K562 (cell line): ENCODE results near the gene YIF1A. TPM values are rescaled to one million over a fixed set of nuclear protein-coding genes. Genes with fewer than 3 reads are reported as not detected.

Source experiments
- ATAC-seq: fragments of 200-7000 bp; cut with Tn5 transposase; 3 replicates; pipeline ENCODE4 v1.9.1; 2020; ENCODE audit warnings: moderate library complexity
- BruUV-seq: library from RNA; stranded (reverse); fragments of 400-500 nt; replicated peaks from 2 replicates; lab custom pipeline; 2021; lab: Mats Ljungman, UMichigan
- CTCF ChIA-PET: fragments of 300-600 bp; formaldehyde crosslinking; extraction: SDS; loops from one replicate; lab custom pipeline; 2021; ENCODE audit warnings: low intra/inter-chr PET ratio; lab: Yijun Ruan, JAX
- POLR2A ChIA-PET: fragments of 300-600, 350-650 bp; sonication (Branson Sonifier 250); formaldehyde crosslinking; extraction: SDS; loops from one replicate; lab custom pipeline; 2021; ENCODE audit warnings: antibody characterized with exemption, inconsistent platforms; lab: Yijun Ruan, JAX
- DNase-seq, 4 experiments: peaks; one replicate each; pipeline versions ENCODE4 v3.0.0 to v3.0.0-alpha.2; 2011 to 2018; ENCODE audit warnings: low spot score in 3 of 4, mixed read lengths in 3 of 4; ENCODE audit errors: extremely low read depth in 1 of 4
- FAIRE-seq: peaks from 2 replicates; lab custom pipeline; 2011; peaks lifted over from hg19 to GRCh38; lab: Jason Lieb, UNC
- H2AFZ ChIP-seq: 2 replicates; pipeline ENCODE4 v1.6.0; 2011; ENCODE audit warnings: low read depth, low read length, control low read depth, inconsistent platforms
- H3K27ac ChIP-seq: fragments of 200-600 bp; 3 replicates; pipeline ENCODE4 v1.8.0; 2011; ENCODE audit warnings: low read depth, mild to moderate bottlenecking, control low read depth, inconsistent platforms, low read length, moderate library complexity, mixed read lengths; ENCODE audit errors: extremely low read depth
- H3K27me3 ChIP-seq, 2 experiments: fragments of 300-600 bp in 1 of 2; 2 replicates in 1 of 2; 3 replicates in 1 of 2; pipeline versions ENCODE4 v1.6.0 to v1.8.0; 2011; ENCODE audit warnings: inconsistent platforms in 2 of 2, low read length in 2 of 2, mild to moderate bottlenecking in 1 of 2, mixed read lengths in 1 of 2, moderate library complexity in 1 of 2; ENCODE audit not compliant: control insufficient read depth in 2 of 2, insufficient read depth in 2 of 2
- H3K36me3 ChIP-seq: fragments of 300-600 bp; 3 replicates; pipeline ENCODE4 v1.8.0; 2011; ENCODE audit warnings: mild to moderate bottlenecking, low read length, inconsistent platforms; ENCODE audit not compliant: control insufficient read depth, insufficient read depth
- H3K4me1 ChIP-seq, 2 experiments: fragments of 200-600 bp in 1 of 2; replicated peaks in 1 of 2; 2 replicates in 1 of 2; 3 replicates in 1 of 2; pipeline versions ENCODE4 v1.5.1 to v1.8.0; 2011; ENCODE audit warnings: inconsistent platforms in 2 of 2, low read length in 2 of 2, mild to moderate bottlenecking in 1 of 2, mixed read lengths in 1 of 2, moderate library complexity in 1 of 2; ENCODE audit not compliant: control insufficient read depth in 2 of 2, insufficient read depth in 2 of 2
- H3K4me2 ChIP-seq: 2 replicates; pipeline ENCODE4 v1.6.1; 2011; ENCODE audit warnings: low read length, control low read depth, inconsistent platforms, mixed read lengths; ENCODE audit not compliant: insufficient read depth
- H3K4me3 ChIP-seq: fragments of 200-600 bp; sonication (generic), shearing (Covaris generic); 2 replicates; pipeline ENCODE4 v1.5.1; 2016; ENCODE audit warnings: control low read depth, inconsistent platforms
- H3K79me2 ChIP-seq: fragments of 200-600 bp; 3 replicates; pipeline ENCODE4 v1.8.0; 2011; ENCODE audit warnings: low read length, inconsistent platforms; ENCODE audit not compliant: control insufficient read depth, insufficient read depth
- H3K9ac ChIP-seq, 2 experiments: 2 replicates each; pipeline versions ENCODE4 v1.6.0 to v1.6.1; 2011; ENCODE audit warnings: low read depth in 2 of 2, low read length in 2 of 2, control low read depth in 1 of 2, inconsistent platforms in 1 of 2, mild to moderate bottlenecking in 1 of 2, mixed read lengths in 1 of 2; ENCODE audit not compliant: insufficient read depth in 1 of 2
- H3K9me1 ChIP-seq: one replicate; pipeline ENCODE4 v1.6.0; 2011; ENCODE audit warnings: inconsistent platforms, mild to moderate bottlenecking, low read length, moderate library complexity; ENCODE audit not compliant: control insufficient read depth, insufficient read depth
- H3K9me3 ChIP-seq: replicated peaks from 2 replicates; pipeline ENCODE4 v1.5.1; 2011; ENCODE audit warnings: low read depth, low read length, inconsistent platforms; ENCODE audit not compliant: control insufficient read depth, insufficient read depth
- H4K20me1 ChIP-seq: replicated peaks from 2 replicates; pipeline ENCODE4 v1.6.1; 2011; ENCODE audit warnings: low read length, inconsistent platforms, mixed read lengths; ENCODE audit not compliant: control insufficient read depth, insufficient read depth
- ARHGAP35 ChIP-seq: fragments of 450-650 bp; IDR thresholded peaks from 2 replicates; pipeline ENCODE4 v1.6.1; 2018; ENCODE audit not compliant: partially characterized antibody
- ARID3B ChIP-seq: fragments of 250-450 bp; sonication (Bioruptor Pico); IDR thresholded peaks from 2 replicates; pipeline ENCODE4 v1.4.0; 2020; ENCODE audit warnings: borderline replicate concordance
- CBFA2T3 ChIP-seq: fragments of 450-650 bp; IDR thresholded peaks from 2 replicates; pipeline ENCODE4 v1.6.1; 2017
- CSDE1 ChIP-seq, 2 experiments: fragments of 450-650 bp; IDR thresholded peaks; 2 replicates each; pipeline ENCODE4 v1.6.1; 2016; ENCODE audit warnings: mild to moderate bottlenecking in 1 of 2
- ETV6 ChIP-seq, 3 experiments: fragments of 150-350 bp in 1 of 3; sonication (generic) in 1 of 3; formaldehyde crosslinking in 1 of 3; IDR thresholded peaks; 2 replicates each; pipeline versions ENCODE4 v1.6.1 to v1.8.0; 2014 to 2022; ENCODE audit warnings: borderline replicate concordance in 2 of 3, low read depth in 2 of 3, antibody characterized with exemption in 1 of 3, low read length in 1 of 3, mild to moderate bottlenecking in 1 of 3, missing genetic modification reagents in 1 of 3
- GATAD2A ChIP-seq: fragments of 450-650 bp; IDR thresholded peaks from 2 replicates; pipeline ENCODE4 v1.6.1; 2017
- MAX ChIP-seq: sonication (generic); formaldehyde crosslinking; IDR thresholded peaks from 2 replicates; pipeline ENCODE4 v1.9.0; 2022; ENCODE audit warnings: mild to moderate bottlenecking, missing genetic modification reagents
- MED1 ChIP-seq: sonication (generic); formaldehyde crosslinking; IDR thresholded peaks from 2 replicates; pipeline ENCODE4 v1.8.1; 2023; ENCODE audit warnings: missing genetic modification reagents, borderline replicate concordance
- PRMT5 ChIP-seq: sonication (generic); formaldehyde crosslinking; IDR thresholded peaks from 2 replicates; pipeline ENCODE4 v1.5.0; 2020; ENCODE audit warnings: missing genetic modification reagents
- SRSF7 ChIP-seq: fragments of 200-400 bp; formaldehyde crosslinking; optimal IDR thresholded peaks from 2 replicates; pipeline ENCODE3; 2017; ENCODE audit warnings: mild to moderate bottlenecking, low read depth, low read length
- TEAD2 ChIP-seq: fragments of 450-650 bp; IDR thresholded peaks from 2 replicates; pipeline ENCODE4 v1.6.1; 2016; ENCODE audit warnings: missing genetic modification characterization, control low read depth, missing compliant biosample characterization
- ZNF655 ChIP-seq: fragments of 250-450 bp; sonication (Bioruptor Pico); IDR thresholded peaks from 2 replicates; pipeline ENCODE4 v1.5.0; 2021
- WGBS: fragments of 100-300 bp; shearing (Covaris generic); methylation state at CpG from one replicate; pipeline ENCODE4 v1.1.6; 2016; ENCODE audit warnings: low coverage, mixed read lengths; ENCODE audit not compliant: insufficient coverage; ENCODE audit errors: missing lambda C conversion rate; 5-methylcytosine and 5-hydroxymethylcytosine counted together
- in situ Hi-C: fragments of 300-500 bp; cut with MboI; formaldehyde crosslinking; loops from 4 replicates; pipeline ENCODE4 v1.15.0; 2018; ENCODE audit warnings: inconsistent platforms, mixed read lengths
- intact Hi-C: fragments of 100-400 bp; cut with micrococcal nuclease; formaldehyde crosslinking; loops from 2 replicates; pipeline ENCODE4 v1.14.2; 2022
- polyA plus RNA-seq, 8 experiments: library from polyadenylated mRNA; depleted of rRNA in 4 of 8; stranded (reverse) in 5 of 8; unstranded in 3 of 8; fragments of >200 nt; fragmentation: Nextera tagmentation in 2 of 8; fragmentation: Illumina TruSeq in 1 of 8; extraction: Ambion mirVana in 2 of 8; extraction: Trizol in 1 of 8; gene quantifications; 2 replicates each; pipeline versions ENCODE4 v1.2.1 to v1.2.3, GENCODE V29; 2011 to 2014; ENCODE audit warnings: inconsistent platforms in 1 of 8, missing spikeins in 1 of 8
- total RNA-seq, 7 experiments: library from RNA; depleted of rRNA in 6 of 7; stranded (reverse); fragments of >200 nt in 6 of 7; fragmentation: Illumina TruSeq in 2 of 7; extraction: Trizol in 2 of 7; gene quantifications; 2 replicates each; pipeline versions ENCODE4 v1.2.1 to v1.2.3, GENCODE V29; 2011 to 2021; ENCODE audit warnings: low replicate concordance in 1 of 7

The YIF1A gene
- total and polyA plus RNA-seq, 9 of the 15 experiments (the other 6 are each of a cell fraction or from before 2014, with no cell fraction given), result 8.6 to 121 (median 77.2) TPM

- Histone ChIP-seq H3K27me3 (no peaks in the 10 kb centered on the region), H3K9me1 (no peaks in the 10 kb centered on the region), H3K4me3 (no peak overlapping the region), H3K4me2 (no peak overlapping the region), H4K20me1 (peaks cover 7% of the 10 kb centered on the region; the same call in 1 of the 2 replicates), H3K9me3 (no peaks in the 10 kb centered on the region), H3K4me1 (0 out of 5 replicates have a peak, but pooled peaks cover 0 to under 1% of the 10 kb centered on the region in 2 experiments)
- intact Hi-C loops, result no loop called here
- DNase-seq, result no peak
- WGBS, result 36% methylated on average over 4 of the region's 4 CpGs
- in situ Hi-C loops, result no loop called here
- no peak for TF ChIP-seq ETV6 (IDR thresholded peaks at IDR 0.05; ENCODE audit: borderline replicate concordance in 1 of 2, low read depth in 2 of 2, low read length in 1 of 2)
- TF ChIP-seq ETV6 (CRISPR knock-in tag; IDR thresholded peaks at IDR 0.05; ENCODE audit: borderline replicate concordance), result no peak
- no peak for TF ChIP-seq PRMT5
- no peak for TF ChIP-seq CBFA2T3
- TF ChIP-seq CSDE1 (IDR thresholded peaks at IDR 0.05), result no peak
- TF ChIP-seq ARHGAP35, result no peak
- TF ChIP-seq TEAD2, result no peak
- TF ChIP-seq MED1 (CRISPR knock-in tag), result no peak
- TF ChIP-seq GATAD2A, result no peak
- TF ChIP-seq SRSF7, result no peak
- TF ChIP-seq ARID3B (CRISPR knock-in tag), result no peak
- TF ChIP-seq ZNF655 (CRISPR knock-in tag), result no peak
- no peak for TF ChIP-seq MAX (CRISPR knock-in tag)
- TF ChIP-seq, all 486 proteins: peak for 0
- BruUV-seq, result no TSS peak
- FAIRE-seq, result no peak
- H3K79me2 ChIP-seq, result no peaks in the 10 kb centered on the region
- POLR2A ChIA-PET, result interaction anchor here (0.6 to 3.4 kb wide), 4 partner anchors 10 to 166 kb away, joined by 3 to 22 read pairs (median 3); no protein-coding TSS in a partner anchor
- H3K27ac ChIP-seq, result no peak overlapping the region
- CTCF ChIA-PET, result no interaction called here
- H2AFZ ChIP-seq, result no peak overlapping the region
- peaks cover 2% of the 10 kb centered on the region; the same call in 1 of the 3 replicates for H3K36me3 ChIP-seq
- no peak for ATAC-seq
- no peak overlapping the region for H3K9ac ChIP-seq
These were observed 41.6 kb downstream of the YIF1A start for GRCh38 chr11:66247295-66247694.
